HL-60 (cell line): ENCODE data around the gene ANXA11.

Experiments used
- DNase-seq, 2 experiments: peaks; one replicate each; pipeline ENCODE4 v3.0.0-alpha.2; 2010 to 2020; ENCODE audit warnings: low read depth in 1 of 2, low spot score in 1 of 2
- H3K27ac ChIP-seq: fragments of 250-450 bp; sonication (Bioruptor Pico); replicated peaks from 2 replicates; pipeline ENCODE4 v1.5.1; 2020; ENCODE audit warnings: mild to moderate bottlenecking, moderate library complexity
- H3K27me3 ChIP-seq: fragments of 250-450 bp; sonication (Bioruptor Pico); 2 replicates; pipeline ENCODE4 v1.5.1; 2021; ENCODE audit warnings: mild to moderate bottlenecking, moderate library complexity; ENCODE audit not compliant: insufficient read depth, poor library complexity, severe bottlenecking
- H3K4me3 ChIP-seq: replicated peaks from 2 replicates; pipeline ENCODE4 v1.5.1; 2011; ENCODE audit warnings: mild to moderate bottlenecking, control low read depth, low read length; ENCODE audit not compliant: insufficient read depth
- GABPA ChIP-seq: IDR thresholded peaks from 2 replicates; pipeline ENCODE4 v1.6.1; 2012; ENCODE audit warnings: low read depth
- POLR2AphosphoS5 ChIP-seq: IDR thresholded peaks from 2 replicates; pipeline ENCODE4 v1.6.1; 2012; ENCODE audit warnings: low read depth
- SPI1 ChIP-seq: IDR thresholded peaks from 2 replicates; pipeline ENCODE4 v1.6.1; 2012; ENCODE audit warnings: low read depth, mild to moderate bottlenecking, borderline replicate concordance
- TF ChIP-seq, protein P1 (sequence below): IDR thresholded peaks from 2 replicates; pipeline ENCODE4 v1.6.1; 2012; ENCODE audit warnings: low read depth; ENCODE audit not compliant: insufficient replicate concordance
- TF ChIP-seq, protein P2 (sequence below): IDR thresholded peaks from one replicate; pipeline ENCODE4 v1.5.1; 2011; ENCODE audit warnings: low read length, control low read depth, inconsistent platforms; ENCODE audit not compliant: insufficient read depth

The ANXA11 gene

DNA sequence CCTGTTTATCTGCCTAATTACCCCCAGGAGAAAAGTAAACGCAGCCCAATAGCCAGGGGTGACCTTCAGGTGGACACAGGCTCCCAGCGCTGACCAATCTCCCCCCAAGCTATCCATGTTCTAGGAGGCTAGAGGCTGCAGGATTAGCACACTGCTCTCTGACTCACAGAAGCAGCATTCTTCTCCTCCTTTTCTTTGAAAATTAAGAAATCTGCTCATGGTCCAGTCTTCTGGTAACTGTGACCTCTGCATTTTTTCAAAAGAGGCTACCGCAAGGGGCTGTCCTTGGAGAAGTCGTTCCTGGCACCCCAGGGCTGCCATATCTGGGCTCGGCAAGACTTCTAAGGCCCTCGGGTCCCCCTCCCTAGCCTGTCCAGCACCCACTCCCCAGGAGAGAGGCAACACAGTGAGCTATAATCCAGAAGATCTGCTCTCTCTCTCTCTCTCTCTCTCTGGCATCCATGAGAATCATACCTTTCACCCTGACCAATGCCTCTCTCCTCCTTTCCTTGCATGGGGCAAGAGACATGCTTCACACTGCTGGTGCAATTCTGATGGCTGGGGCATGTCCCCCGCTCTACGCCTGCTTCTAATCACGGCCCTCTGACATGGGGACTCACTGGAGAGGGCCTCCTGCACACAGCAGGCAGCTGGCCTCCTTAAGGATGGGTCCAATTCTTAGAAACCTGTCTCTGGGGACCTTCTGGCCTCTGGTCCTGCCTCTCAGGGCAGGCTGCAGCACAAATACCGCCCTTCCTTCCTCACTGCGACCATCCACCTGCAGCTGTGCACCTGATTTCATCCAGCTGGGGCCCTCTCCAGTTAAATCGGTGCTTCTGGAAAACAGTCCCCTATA lies 27.3 kb downstream of the ANXA11 start:
- Histone ChIP-seq H3K27me3 (no peaks in the 10 kb centered on the region), H3K4me3 (no peak overlapping the region), H3K27ac (no peak overlapping the region)
- no peak for DNase-seq
- TF ChIP-seq, protein P1, sequence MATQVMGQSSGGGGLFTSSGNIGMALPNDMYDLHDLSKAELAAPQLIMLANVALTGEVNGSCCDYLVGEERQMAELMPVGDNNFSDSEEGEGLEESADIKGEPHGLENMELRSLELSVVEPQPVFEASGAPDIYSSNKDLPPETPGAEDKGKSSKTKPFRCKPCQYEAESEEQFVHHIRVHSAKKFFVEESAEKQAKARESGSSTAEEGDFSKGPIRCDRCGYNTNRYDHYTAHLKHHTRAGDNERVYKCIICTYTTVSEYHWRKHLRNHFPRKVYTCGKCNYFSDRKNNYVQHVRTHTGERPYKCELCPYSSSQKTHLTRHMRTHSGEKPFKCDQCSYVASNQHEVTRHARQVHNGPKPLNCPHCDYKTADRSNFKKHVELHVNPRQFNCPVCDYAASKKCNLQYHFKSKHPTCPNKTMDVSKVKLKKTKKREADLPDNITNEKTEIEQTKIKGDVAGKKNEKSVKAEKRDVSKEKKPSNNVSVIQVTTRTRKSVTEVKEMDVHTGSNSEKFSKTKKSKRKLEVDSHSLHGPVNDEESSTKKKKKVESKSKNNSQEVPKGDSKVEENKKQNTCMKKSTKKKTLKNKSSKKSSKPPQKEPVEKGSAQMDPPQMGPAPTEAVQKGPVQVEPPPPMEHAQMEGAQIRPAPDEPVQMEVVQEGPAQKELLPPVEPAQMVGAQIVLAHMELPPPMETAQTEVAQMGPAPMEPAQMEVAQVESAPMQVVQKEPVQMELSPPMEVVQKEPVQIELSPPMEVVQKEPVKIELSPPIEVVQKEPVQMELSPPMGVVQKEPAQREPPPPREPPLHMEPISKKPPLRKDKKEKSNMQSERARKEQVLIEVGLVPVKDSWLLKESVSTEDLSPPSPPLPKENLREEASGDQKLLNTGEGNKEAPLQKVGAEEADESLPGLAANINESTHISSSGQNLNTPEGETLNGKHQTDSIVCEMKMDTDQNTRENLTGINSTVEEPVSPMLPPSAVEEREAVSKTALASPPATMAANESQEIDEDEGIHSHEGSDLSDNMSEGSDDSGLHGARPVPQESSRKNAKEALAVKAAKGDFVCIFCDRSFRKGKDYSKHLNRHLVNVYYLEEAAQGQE, result no peak
- TF ChIP-seq POLR2AphosphoS5 (no peak), GABPA (no peak), SPI1 (no peak)
- TF ChIP-seq, protein P2, sequence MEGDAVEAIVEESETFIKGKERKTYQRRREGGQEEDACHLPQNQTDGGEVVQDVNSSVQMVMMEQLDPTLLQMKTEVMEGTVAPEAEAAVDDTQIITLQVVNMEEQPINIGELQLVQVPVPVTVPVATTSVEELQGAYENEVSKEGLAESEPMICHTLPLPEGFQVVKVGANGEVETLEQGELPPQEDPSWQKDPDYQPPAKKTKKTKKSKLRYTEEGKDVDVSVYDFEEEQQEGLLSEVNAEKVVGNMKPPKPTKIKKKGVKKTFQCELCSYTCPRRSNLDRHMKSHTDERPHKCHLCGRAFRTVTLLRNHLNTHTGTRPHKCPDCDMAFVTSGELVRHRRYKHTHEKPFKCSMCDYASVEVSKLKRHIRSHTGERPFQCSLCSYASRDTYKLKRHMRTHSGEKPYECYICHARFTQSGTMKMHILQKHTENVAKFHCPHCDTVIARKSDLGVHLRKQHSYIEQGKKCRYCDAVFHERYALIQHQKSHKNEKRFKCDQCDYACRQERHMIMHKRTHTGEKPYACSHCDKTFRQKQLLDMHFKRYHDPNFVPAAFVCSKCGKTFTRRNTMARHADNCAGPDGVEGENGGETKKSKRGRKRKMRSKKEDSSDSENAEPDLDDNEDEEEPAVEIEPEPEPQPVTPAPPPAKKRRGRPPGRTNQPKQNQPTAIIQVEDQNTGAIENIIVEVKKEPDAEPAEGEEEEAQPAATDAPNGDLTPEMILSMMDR, result no peak

DNA sequence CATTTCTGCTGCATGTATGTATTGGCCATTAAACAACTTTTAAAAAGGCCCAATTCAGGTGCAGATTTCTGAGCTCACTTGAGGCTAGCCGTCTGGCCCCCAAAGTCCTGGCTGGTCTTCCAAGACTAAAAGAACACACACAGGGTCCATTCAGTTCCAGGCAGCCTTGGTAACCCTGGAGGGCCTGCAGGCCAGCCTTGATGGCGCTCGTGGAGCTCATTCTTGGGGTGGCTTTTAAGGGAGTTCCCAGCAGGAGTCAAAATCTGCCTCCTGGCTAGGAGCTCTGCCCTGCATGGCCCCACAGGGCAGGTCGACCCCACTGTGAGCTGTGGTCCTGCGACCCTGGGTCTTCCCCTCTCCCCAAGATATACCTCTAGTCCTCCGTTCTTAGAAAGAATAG lies 28.8 kb downstream of the ANXA11 start:
- TF ChIP-seq, protein P2, result no peak
- TF ChIP-seq GABPA, result no peak
- TF ChIP-seq POLR2AphosphoS5, result no peak
- TF ChIP-seq, protein P1, result no peak
- no peak for TF ChIP-seq SPI1
- H3K4me3 ChIP-seq, result no peak overlapping the region
- no peak for DNase-seq
- H3K27ac ChIP-seq, result no peak overlapping the region
- H3K27me3 ChIP-seq, result no peaks in the 10 kb centered on the region

DNA sequence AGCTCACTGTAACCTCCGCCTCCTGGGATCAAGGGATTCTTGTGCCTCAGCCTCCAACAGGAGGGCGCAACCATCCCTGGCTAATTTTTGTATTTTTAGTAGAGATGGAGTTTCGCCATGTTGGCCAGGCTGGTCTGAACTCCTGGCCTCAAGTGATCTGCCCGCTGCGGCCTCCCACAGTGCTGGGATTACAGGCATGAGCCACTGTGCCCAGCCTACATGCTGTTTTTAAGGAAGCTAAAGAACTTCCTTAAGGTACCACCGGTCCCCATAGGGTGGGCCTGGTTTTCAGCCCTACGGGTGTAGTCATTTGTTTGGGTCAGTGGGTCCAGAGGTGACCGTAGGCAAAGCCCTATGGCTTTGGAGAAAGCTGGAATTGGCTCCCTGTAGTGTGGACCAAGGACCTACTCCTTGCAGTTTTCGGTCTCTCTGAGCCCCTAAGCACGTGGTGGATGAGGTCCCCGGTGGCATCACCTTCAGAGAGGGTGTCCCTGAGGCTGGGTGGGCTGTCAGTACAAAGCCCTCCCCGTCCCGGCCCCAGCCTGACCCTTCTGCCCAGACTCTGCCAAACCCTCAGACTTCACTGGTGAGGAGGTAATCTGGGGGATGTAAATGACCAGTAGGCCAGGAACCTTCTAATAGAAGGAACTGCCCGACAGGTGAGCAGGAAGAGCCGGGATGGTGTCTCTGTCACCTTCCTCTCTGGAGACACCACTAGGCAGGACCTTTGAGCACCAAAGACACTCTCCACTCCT lies 30.5 kb downstream of the ANXA11 start:
- H3K27me3 ChIP-seq, result no peaks in the 10 kb centered on the region
- H3K4me3 ChIP-seq, result no peak overlapping the region
- H3K27ac ChIP-seq, result no peak overlapping the region
- no peak for DNase-seq
- TF ChIP-seq POLR2AphosphoS5 (no peak), GABPA (no peak), SPI1 (no peak)
- TF ChIP-seq, protein P1, result no peak
- TF ChIP-seq, protein P2, result no peak
